B cell (primary cell): ENCODE data around the gene CTNNA1. TPM values are rescaled to one million over a fixed set of nuclear protein-coding genes. Genes with fewer than 3 reads are reported as not detected.
A peak's percentile ranks its signal among the peaks of the same experiment; 100 is the strongest.

Experiments used
- ATAC-seq: fragments of 200-7000 bp; cut with Tn5 transposase; one replicate; pipeline ENCODE4 v1.10.0; 2021; ENCODE audit warnings: low read depth, mild to moderate bottlenecking, moderate number of reproducible peaks, moderate library complexity
- CTCF ChIA-PET: fragments of 350-600 bp; sonication (Branson Sonifier 250); formaldehyde crosslinking; loops from one replicate; lab custom pipeline; 2021; ENCODE audit warnings: antibody characterized with exemption, inconsistent platforms; lab: Charles Lee
- POLR2A ChIA-PET: fragments of 350-600 bp; sonication (Branson Sonifier 250); formaldehyde crosslinking; loops from one replicate; lab custom pipeline; 2021; ENCODE audit warnings: antibody characterized with exemption; lab: Charles Lee
- DNase-seq: peaks from one replicate; pipeline ENCODE4 v3.0.0; 2013
- H2AFZ ChIP-seq: 2 replicates; pipeline ENCODE4 v1.6.1; 2012; ENCODE audit warnings: mild to moderate bottlenecking, low read depth, low read length; ENCODE audit not compliant: insufficient read depth, poor library complexity, severe bottlenecking
- H3K27ac ChIP-seq, 2 donors: 1 replicate in 1 of 2; 2 replicates in 1 of 2; pipeline ENCODE4 v1.5.1; 2012 to 2013; ENCODE audit warnings: low read length in 2 of 2, mild to moderate bottlenecking in 2 of 2, moderate library complexity in 1 of 2
- H3K27me3 ChIP-seq, 4 experiments: fragments of 200-600 bp in 1 of 4; sonication (generic) in 1 of 4; replicated peaks in 1 of 4; 1 replicate in 2 of 4; 2 replicates in 2 of 4; pipeline versions ENCODE4 v1.6.1 to v1.7.0; 2013 to 2016; ENCODE audit warnings: low read length in 3 of 4, mild to moderate bottlenecking in 2 of 4, mixed read lengths in 1 of 4, moderate library complexity in 1 of 4; ENCODE audit not compliant: insufficient read depth in 4 of 4, control insufficient read depth in 3 of 4; ENCODE audit errors: control extremely low read depth in 1 of 4
- H3K36me3 ChIP-seq, 2 experiments: replicated peaks in 1 of 2; 1 replicate in 1 of 2; 2 replicates in 1 of 2; pipeline versions ENCODE4 v1.6.1 to v1.7.1; 2013; ENCODE audit warnings: low read length in 1 of 2; ENCODE audit not compliant: insufficient read depth in 2 of 2, control insufficient read depth in 1 of 2; ENCODE audit errors: control extremely low read depth in 1 of 2, extremely low read depth in 1 of 2
- H3K4me1 ChIP-seq, 2 donors: fragments of 200-600 bp in 1 of 2; sonication (generic) in 1 of 2; 1 replicate in 1 of 2; 2 replicates in 1 of 2; pipeline versions ENCODE4 v1.5.1 to v1.6.1; 2013 to 2017; ENCODE audit warnings: low read length in 2 of 2; ENCODE audit not compliant: control insufficient read depth in 2 of 2, insufficient read depth in 2 of 2
- H3K4me2 ChIP-seq: replicated peaks from 2 replicates; pipeline ENCODE3; 2012; ENCODE audit warnings: mild to moderate bottlenecking, low read depth, low read length; ENCODE audit not compliant: poor library complexity, severe bottlenecking
- H3K4me3 ChIP-seq, 5 experiments: fragments of 200-600 bp in 1 of 5; sonication (generic) in 1 of 5; 1 replicate in 3 of 5; 2 replicates in 2 of 5; pipeline versions ENCODE4 v1.5.1 to v1.7.0; 2011 to 2016; ENCODE audit warnings: low read length in 4 of 5, mild to moderate bottlenecking in 4 of 5, low read depth in 2 of 5, control low read depth in 1 of 5, moderate library complexity in 1 of 5; ENCODE audit not compliant: insufficient read depth in 1 of 5; ENCODE audit errors: control extremely low read depth in 1 of 5, extremely low read depth in 1 of 5
- H3K79me2 ChIP-seq: fragments of 200-600 bp; sonication (generic); one replicate; pipeline ENCODE4 v1.6.0; 2016; ENCODE audit warnings: low read length; ENCODE audit not compliant: control insufficient read depth, insufficient read depth
- H3K9ac ChIP-seq: fragments of 200-600 bp; sonication (generic); 2 replicates; pipeline ENCODE4 v1.6.1; 2017; ENCODE audit warnings: mild to moderate bottlenecking, low read length, moderate library complexity
- H3K9me3 ChIP-seq, 3 donors: one replicate each; pipeline versions ENCODE4 v1.6.1 to v1.7.1; 2013; ENCODE audit warnings: low read length in 2 of 3; ENCODE audit not compliant: control insufficient read depth in 2 of 3, insufficient read depth in 1 of 3; ENCODE audit errors: control extremely low read depth in 1 of 3
- H4K20me1 ChIP-seq: 2 replicates; pipeline ENCODE4 v1.6.0; 2012; ENCODE audit warnings: mild to moderate bottlenecking, low read length; ENCODE audit not compliant: insufficient read depth, control insufficient read depth, poor library complexity, severe bottlenecking
- H3K27ac Mint-ChIP-seq: one replicate; pipeline ENCODE4 v1.8.0; 2021; ENCODE audit warnings: mixed read lengths
- H3K27me3 Mint-ChIP-seq: one replicate; pipeline ENCODE4 v1.8.0; 2021; ENCODE audit warnings: mixed read lengths
- H3K4me1 Mint-ChIP-seq: one replicate; pipeline ENCODE4 v1.8.0; 2021; ENCODE audit warnings: mixed read lengths
- H3K4me3 Mint-ChIP-seq: one replicate; pipeline ENCODE4 v1.8.0; 2021; ENCODE audit warnings: mixed read lengths
- H3K9me3 Mint-ChIP-seq: one replicate; pipeline ENCODE4 v1.8.0; 2022; ENCODE audit warnings: mixed read lengths; ENCODE audit not compliant: insufficient read depth
- EZH2 ChIP-seq: IDR thresholded peaks from 2 replicates; pipeline ENCODE4 v1.6.1; 2012; ENCODE audit warnings: borderline replicate concordance, low read depth, mild to moderate bottlenecking, moderate library complexity, low read length; ENCODE audit not compliant: insufficient read depth, poor library complexity, severe bottlenecking
- WGBS: methylation state at CpG from one replicate; pipeline ENCODE4 v1.1.5; 2013; ENCODE audit warnings: missing lambda C conversion rate; ENCODE audit not compliant: insufficient coverage; 5-methylcytosine and 5-hydroxymethylcytosine counted together
- intact Hi-C: fragments of 100-400 bp; cut with micrococcal nuclease; formaldehyde crosslinking; loops from one replicate; pipeline ENCODE4 v1.10.0; 2022
- polyA plus RNA-seq: library from polyadenylated mRNA; depleted of rRNA; stranded (reverse); fragments of >200 nt; gene quantifications from 2 replicates; pipeline ENCODE4 v1.2.3, GENCODE V29; 2012
- total RNA-seq, 2 donors: library from RNA; stranded (reverse); fragments of 120-200 nt in 1 of 2; gene quantifications; 1 replicate in 1 of 2; 2 replicates in 1 of 2; pipeline versions ENCODE4 v1.2.3 to v1.2.4, GENCODE V29; 2013 to 2022
- TF ChIP-seq, protein P1 (sequence below): fragments of 200-600 bp; IDR thresholded peaks from one replicate; pipeline ENCODE4 v1.8.0; 2022; ENCODE audit warnings: antibody characterized with exemption, mild to moderate bottlenecking

The CTNNA1 gene
- total and polyA plus RNA-seq, 2 donors (not counting 1 experiment from before 2014, with no cell fraction given): 22.7 to 96.0 TPM

DNA sequence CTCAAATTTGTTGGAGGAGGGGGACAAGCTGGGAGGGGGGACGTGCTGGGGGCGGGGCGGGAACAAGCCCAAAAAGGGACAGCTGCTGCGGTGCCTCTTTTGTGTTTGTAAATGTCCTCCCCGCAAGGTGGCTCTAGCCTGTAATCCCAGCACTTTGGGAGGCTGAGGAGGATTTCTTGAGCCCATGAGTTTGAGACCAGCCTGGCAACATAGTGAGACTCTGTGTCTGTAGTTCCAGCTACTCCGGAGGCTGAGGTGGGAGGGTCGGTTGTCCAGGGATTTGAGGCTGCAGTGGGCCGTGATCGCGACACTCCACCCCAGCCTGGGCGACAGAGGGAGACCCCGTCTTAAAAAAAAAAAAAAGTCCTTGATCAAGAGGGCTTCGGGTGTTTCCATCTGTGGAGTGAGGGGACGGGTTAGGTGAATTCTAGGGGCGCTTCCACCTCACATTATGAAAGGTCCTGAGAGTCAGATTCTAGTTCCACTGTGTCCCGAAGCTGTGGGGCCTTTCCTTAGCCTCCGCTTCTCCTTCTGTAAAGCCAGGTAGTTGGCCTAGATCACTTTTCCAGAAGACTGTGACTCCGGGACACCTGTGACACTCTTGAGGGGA, 779 bp upstream of the CTNNA1 start:
- CTCF ChIA-PET: interaction anchor here (1.3 to 1.5 kb wide), 2 partner anchors 10 to 209 kb away, joined by 4 to 9 read pairs; partner anchors contain the start of gene ETF1
- peak overlapping the region; percentile 97 for H3K4me2 ChIP-seq

More for the DNA sequence above, 779 bp upstream of the CTNNA1 start:
- H3K4me1 ChIP-seq: peaks cover 6 to 17% of the 10 kb centered on the region in 2 donors
- peak overlapping the region in 1 of 2 donors; percentile 70 for H3K27ac ChIP-seq
- 23% methylated on average over 6 of the region's 18 CpGs for WGBS
- peak overlapping the region in 4 of 5 experiments; percentile 54 to 89 (median 78) for H3K4me3 ChIP-seq
- intact Hi-C loops: loop anchor here (1.0 to 5.0 kb wide), 2 partner anchors 10 to 175 kb away; partner anchors contain the start of gene HSPA9
- H3K27me3 Mint-ChIP-seq: no peaks in the 10 kb centered on the region
- peak overlapping the region; percentile 85 for H3K4me3 Mint-ChIP-seq
- H2AFZ ChIP-seq: peak overlapping the region; percentile 96
- H3K27ac Mint-ChIP-seq: peak overlapping the region; percentile 74
- peak overlapping the region; percentile 87 for H3K9ac ChIP-seq
- H3K79me2 ChIP-seq: peaks cover 36% of the 10 kb centered on the region
- no peaks in the 10 kb centered on the region for H3K9me3 Mint-ChIP-seq
- no peak for DNase-seq
- POLR2A ChIA-PET: interaction anchor here (0.6 kb wide), 1 partner anchor 173 kb away, joined by 5 read pairs; no protein-coding TSS in a partner anchor
- H3K27me3 ChIP-seq: no peaks in the 10 kb centered on the region
- H3K4me1 Mint-ChIP-seq: peaks cover 28% of the 10 kb centered on the region
- no peak for TF ChIP-seq EZH2
- TF ChIP-seq, protein P1, sequence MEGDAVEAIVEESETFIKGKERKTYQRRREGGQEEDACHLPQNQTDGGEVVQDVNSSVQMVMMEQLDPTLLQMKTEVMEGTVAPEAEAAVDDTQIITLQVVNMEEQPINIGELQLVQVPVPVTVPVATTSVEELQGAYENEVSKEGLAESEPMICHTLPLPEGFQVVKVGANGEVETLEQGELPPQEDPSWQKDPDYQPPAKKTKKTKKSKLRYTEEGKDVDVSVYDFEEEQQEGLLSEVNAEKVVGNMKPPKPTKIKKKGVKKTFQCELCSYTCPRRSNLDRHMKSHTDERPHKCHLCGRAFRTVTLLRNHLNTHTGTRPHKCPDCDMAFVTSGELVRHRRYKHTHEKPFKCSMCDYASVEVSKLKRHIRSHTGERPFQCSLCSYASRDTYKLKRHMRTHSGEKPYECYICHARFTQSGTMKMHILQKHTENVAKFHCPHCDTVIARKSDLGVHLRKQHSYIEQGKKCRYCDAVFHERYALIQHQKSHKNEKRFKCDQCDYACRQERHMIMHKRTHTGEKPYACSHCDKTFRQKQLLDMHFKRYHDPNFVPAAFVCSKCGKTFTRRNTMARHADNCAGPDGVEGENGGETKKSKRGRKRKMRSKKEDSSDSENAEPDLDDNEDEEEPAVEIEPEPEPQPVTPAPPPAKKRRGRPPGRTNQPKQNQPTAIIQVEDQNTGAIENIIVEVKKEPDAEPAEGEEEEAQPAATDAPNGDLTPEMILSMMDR: no peak
- H4K20me1 ChIP-seq: peaks cover 12% of the 10 kb centered on the region
- no peaks in the 10 kb centered on the region for H3K9me3 ChIP-seq
- ATAC-seq: no peak
- H3K36me3 ChIP-seq: no peaks in the 10 kb centered on the region
